Mammary epithelial cell (primary cell): ENCODE data around the gene BICRA.

Experiments used
- EZH2 ChIP-seq: IDR thresholded peaks from 2 replicates; pipeline ENCODE4 v1.6.1; 2012; ENCODE audit warnings: low read length, inconsistent platforms, borderline replicate concordance
- TF ChIP-seq, protein P1 (sequence below), 2 donors: IDR thresholded peaks in 1 of 2; conservative IDR thresholded peaks in 1 of 2; 2 replicates each; pipeline ENCODE4 v1.5.1; 2011 to 2012; ENCODE audit warnings: inconsistent platforms in 2 of 2, low read length in 2 of 2, mild to moderate bottlenecking in 2 of 2, control low read depth in 1 of 2, low read depth in 1 of 2; ENCODE audit not compliant: insufficient read depth in 1 of 2; ENCODE audit errors: extremely low read depth in 1 of 2

DNA sequence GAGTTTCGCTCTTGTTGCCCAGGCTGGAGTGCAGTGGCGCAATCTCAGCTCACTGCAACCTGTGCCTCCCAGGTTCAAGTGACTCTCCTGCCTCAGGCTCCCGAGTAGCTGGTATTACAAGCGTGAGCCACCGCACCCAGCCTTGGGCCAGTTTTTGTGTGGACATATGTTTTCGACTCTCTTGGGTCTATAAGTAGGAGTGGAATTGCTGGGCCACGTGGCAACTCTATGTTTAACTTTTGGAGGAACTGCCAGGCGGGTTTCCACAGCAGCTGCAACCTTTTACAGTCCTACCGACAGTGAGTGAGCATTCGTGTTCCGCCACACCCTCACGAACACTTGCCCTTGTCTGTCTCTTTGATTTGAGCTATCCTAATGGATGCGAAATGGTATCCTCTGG, 44.9 kb downstream of the BICRA start:
- TF ChIP-seq, protein P1, sequence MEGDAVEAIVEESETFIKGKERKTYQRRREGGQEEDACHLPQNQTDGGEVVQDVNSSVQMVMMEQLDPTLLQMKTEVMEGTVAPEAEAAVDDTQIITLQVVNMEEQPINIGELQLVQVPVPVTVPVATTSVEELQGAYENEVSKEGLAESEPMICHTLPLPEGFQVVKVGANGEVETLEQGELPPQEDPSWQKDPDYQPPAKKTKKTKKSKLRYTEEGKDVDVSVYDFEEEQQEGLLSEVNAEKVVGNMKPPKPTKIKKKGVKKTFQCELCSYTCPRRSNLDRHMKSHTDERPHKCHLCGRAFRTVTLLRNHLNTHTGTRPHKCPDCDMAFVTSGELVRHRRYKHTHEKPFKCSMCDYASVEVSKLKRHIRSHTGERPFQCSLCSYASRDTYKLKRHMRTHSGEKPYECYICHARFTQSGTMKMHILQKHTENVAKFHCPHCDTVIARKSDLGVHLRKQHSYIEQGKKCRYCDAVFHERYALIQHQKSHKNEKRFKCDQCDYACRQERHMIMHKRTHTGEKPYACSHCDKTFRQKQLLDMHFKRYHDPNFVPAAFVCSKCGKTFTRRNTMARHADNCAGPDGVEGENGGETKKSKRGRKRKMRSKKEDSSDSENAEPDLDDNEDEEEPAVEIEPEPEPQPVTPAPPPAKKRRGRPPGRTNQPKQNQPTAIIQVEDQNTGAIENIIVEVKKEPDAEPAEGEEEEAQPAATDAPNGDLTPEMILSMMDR (conservative IDR thresholded peaks at IDR 0.05 in 1 of 2, IDR thresholded peaks at IDR 0.05 in 1 of 2; ENCODE audit: extremely low read depth in 1 of 2, insufficient read depth in 1 of 2, low read depth in 1 of 2, low read length in 2 of 2): no peak
- TF ChIP-seq EZH2: no peak
